ENCODE results near the gene CMBL. TPM values are rescaled to one million over a fixed set of nuclear protein-coding genes. Genes with fewer than 3 reads are reported as not detected.
"Not testable (repeated sequence)": the region's sequence is repeated elsewhere in the genome, so short reads cannot be mapped to it uniquely, and the experiment has no call there.

Gene CMBL
- total and polyA plus RNA-seq, 3 donors from 2014 or later = 4.3 to 16.1 (median 7.2) TPM

- TF ChIP-seq, protein P1, sequence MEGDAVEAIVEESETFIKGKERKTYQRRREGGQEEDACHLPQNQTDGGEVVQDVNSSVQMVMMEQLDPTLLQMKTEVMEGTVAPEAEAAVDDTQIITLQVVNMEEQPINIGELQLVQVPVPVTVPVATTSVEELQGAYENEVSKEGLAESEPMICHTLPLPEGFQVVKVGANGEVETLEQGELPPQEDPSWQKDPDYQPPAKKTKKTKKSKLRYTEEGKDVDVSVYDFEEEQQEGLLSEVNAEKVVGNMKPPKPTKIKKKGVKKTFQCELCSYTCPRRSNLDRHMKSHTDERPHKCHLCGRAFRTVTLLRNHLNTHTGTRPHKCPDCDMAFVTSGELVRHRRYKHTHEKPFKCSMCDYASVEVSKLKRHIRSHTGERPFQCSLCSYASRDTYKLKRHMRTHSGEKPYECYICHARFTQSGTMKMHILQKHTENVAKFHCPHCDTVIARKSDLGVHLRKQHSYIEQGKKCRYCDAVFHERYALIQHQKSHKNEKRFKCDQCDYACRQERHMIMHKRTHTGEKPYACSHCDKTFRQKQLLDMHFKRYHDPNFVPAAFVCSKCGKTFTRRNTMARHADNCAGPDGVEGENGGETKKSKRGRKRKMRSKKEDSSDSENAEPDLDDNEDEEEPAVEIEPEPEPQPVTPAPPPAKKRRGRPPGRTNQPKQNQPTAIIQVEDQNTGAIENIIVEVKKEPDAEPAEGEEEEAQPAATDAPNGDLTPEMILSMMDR (IDR thresholded peaks at IDR 0.05) = no peak
- no peak for TF ChIP-seq POLR2A (IDR thresholded peaks at IDR 0.05)
- DNase-seq = no peak
- H3K27ac ChIP-seq = no peak overlapping the region
- no peaks in the 10 kb centered on the region for H3K27me3 ChIP-seq
- no peaks in the 10 kb centered on the region for H3K9me3 ChIP-seq
- 80 to 87% methylated on average over 10 of the region's 10 CpGs for WGBS, 2 donors
- H3K4me1 ChIP-seq = no peaks in the 10 kb centered on the region
- intact Hi-C loops (cut with DNase I; ENCODE audit: low total_unique reads) = no loop called here
- H3K36me3 ChIP-seq (ENCODE audit: low read depth, missing control alignments) = no peaks in the 10 kb centered on the region
- no peak overlapping the region for H3K4me3 ChIP-seq
These were observed 32.2 kb downstream of the CMBL start for GRCh38 chr5:10275460-10275859.

DNA sequence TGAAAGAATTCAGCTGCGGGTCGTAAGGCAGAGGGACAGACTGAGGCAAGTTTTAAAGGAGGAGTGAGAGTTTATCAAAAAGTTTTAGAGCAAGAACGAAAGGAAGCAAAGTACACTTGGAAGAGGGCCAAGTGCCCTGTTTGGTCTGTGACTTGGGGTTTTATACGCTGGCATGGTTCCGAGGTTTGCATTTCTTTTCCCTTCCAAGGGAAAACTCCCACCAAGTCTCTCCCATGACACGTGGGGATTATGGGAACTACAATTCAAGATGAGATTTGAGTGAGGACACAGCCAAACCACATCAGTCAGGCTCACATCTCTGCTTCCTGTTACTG, 34.9 kb downstream of the CMBL start:
- DNase-seq; H3K27ac ChIP-seq; H3K27me3 ChIP-seq; H3K4me1 ChIP-seq; H3K36me3 ChIP-seq (ENCODE audit: low read depth, missing control alignments); H3K9me3 ChIP-seq; H3K4me3 ChIP-seq; intact Hi-C loops (cut with DNase I; ENCODE audit: low total_unique reads): not testable (repeated sequence)
- WGBS, 2 donors = 78 to 84% methylated on average over 6 of the region's 6 CpGs

- Histone ChIP-seq H3K4me3 (no peak overlapping the region), H3K27ac (no peak overlapping the region), H3K36me3 (ENCODE audit: low read depth, missing control alignments) (no peaks in the 10 kb centered on the region), H3K4me1 (no peaks in the 10 kb centered on the region), H3K27me3 (no peaks in the 10 kb centered on the region), H3K9me3 (no peaks in the 10 kb centered on the region)
- TF ChIP-seq, protein P1 (IDR thresholded peaks at IDR 0.05) = no peak
- no peak for TF ChIP-seq POLR2A (IDR thresholded peaks at IDR 0.05)
- intact Hi-C loops (cut with DNase I; ENCODE audit: low total_unique reads) = no loop called here
- no peak for DNase-seq
- 84 to 90% methylated on average over 9 of the region's 9 CpGs for WGBS, 2 donors
These were observed 35.4 kb downstream of the CMBL start for GRCh38 chr5:10272053-10272874.

DNA sequence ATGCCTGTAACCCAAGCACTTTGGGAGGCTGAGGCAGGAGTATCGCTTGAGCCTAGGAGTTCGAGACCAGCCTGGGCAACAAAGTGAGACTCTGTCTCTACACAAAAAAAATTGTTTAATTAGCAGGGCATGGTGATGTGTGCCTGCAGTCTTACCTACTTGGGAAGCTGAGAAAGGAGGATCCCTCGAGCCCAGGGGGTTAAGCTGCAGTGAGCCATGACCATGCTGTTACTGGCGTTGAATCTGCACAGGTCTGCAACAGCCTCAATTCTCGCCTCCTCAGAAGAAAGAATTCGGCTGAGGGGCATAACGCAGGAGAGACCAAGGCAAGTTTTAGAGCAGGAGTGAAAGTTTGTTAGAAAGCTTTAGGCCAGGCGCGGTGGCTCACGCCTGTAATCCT, 39.6 kb downstream of the CMBL start:
- Histone ChIP-seq H3K36me3 (ENCODE audit: low read depth, missing control alignments) (no peaks in the 10 kb centered on the region), H3K27me3 (no peaks in the 10 kb centered on the region), H3K4me3 (no peak overlapping the region), H3K4me1 (no peaks in the 10 kb centered on the region), H3K27ac (no peak overlapping the region), H3K9me3 (no peaks in the 10 kb centered on the region)
- DNase-seq = peak; percentile 4
- intact Hi-C loops (cut with DNase I; ENCODE audit: low total_unique reads) = no loop called here
- WGBS, 2 donors = 95% methylated on average over 10 of the region's 10 CpGs
- TF ChIP-seq, protein P1 (IDR thresholded peaks at IDR 0.05) = no peak
- TF ChIP-seq POLR2A (IDR thresholded peaks at IDR 0.05) = no peak

DNA sequence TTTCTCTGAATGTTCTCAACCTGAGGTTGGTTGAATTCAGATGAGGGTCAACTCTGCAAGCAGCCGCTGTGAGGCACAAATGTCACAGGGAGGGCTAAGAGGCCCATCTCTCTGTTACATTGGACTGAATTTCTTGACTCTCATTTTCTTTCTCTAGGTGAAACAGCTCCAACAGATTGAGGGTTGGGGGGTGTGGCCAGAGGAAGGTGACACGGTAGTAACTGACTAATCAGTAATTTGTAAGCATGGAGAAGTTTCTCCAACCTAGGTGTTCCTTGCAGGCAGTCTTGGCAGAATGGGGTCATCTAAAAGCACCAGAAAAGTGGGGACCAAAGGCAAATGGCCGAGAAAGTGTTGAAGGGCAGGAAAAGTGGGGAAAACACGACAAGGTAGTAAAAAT, 40.9 kb downstream of the CMBL start:
- TF ChIP-seq POLR2A (IDR thresholded peaks at IDR 0.05) = no peak
- TF ChIP-seq, protein P1 (IDR thresholded peaks at IDR 0.05) = no peak
- intact Hi-C loops (cut with DNase I; ENCODE audit: low total_unique reads) = no loop called here
- Histone ChIP-seq H3K27me3 (no peaks in the 10 kb centered on the region), H3K4me3 (no peak overlapping the region), H3K27ac (no peak overlapping the region), H3K36me3 (ENCODE audit: low read depth, missing control alignments) (no peaks in the 10 kb centered on the region), H3K4me1 (no peaks in the 10 kb centered on the region), H3K9me3 (no peaks in the 10 kb centered on the region)
- DNase-seq = peak; percentile 7
- WGBS, 2 donors = 85 to 89% methylated on average over 4 of the region's 4 CpGs
